ENCODE results near the gene HECA. TPM values are rescaled to one million over a fixed set of nuclear protein-coding genes. Genes with fewer than 3 reads are reported as not detected.

Gene HECA
- total and polyA plus RNA-seq, 2 of the 8 experiments (the other 6 are each of a cell fraction or from before 2014, with no cell fraction given): 2.4 to 9.2 TPM

DNA sequence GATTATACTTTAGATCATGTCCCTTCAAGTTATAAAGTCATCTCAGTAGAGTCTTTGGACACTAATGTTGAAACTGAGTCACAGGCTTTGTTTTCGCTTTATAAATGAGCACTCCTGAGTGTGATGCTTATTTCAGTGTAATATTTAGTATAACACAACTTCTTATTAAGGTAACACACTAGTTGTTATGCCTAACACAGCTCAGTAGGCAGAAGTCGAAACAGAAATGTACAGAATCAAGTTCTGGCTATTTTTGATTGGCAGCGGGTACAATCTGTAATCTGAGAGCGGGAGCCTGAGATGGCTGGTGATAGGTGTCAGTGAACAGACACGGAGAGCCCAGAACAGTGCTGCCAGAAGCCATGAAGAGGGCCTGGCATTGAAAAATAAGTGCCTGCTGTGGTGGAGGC is 11.4 kb downstream of the HECA start:
- H2BK15ac ChIP-seq (ENCODE audit: low read length): no peak overlapping the region
- 0 out of 2 replicates have a peak, but pooled peaks cover 2% of the 10 kb centered on the region for H3K79me1 ChIP-seq (ENCODE audit: low read depth, low read length)
- no peak overlapping the region for H2AFZ ChIP-seq (ENCODE audit: low read length)
- H3K23me2 ChIP-seq (ENCODE audit: low read depth, low read length): no peaks in the 10 kb centered on the region
- CTCF ChIA-PET (ENCODE audit: partially characterized antibody): interaction anchor here (0.6 to 1.4 kb wide), 3 partner anchors 9 to 105 kb away, joined by 3 to 5 read pairs (median 3); no protein-coding TSS in a partner anchor
- H2BK12ac ChIP-seq (ENCODE audit: low read depth, low read length): no peak overlapping the region
- H4K8ac ChIP-seq (ENCODE audit: extremely low read depth, insufficient read depth, low read length): no peak overlapping the region
- no peak overlapping the region for H2BK20ac ChIP-seq (ENCODE audit: low read length)
- H3K18ac ChIP-seq (ENCODE audit: extremely low read depth, low read length): no peak overlapping the region
- no peak overlapping the region for H3K27ac ChIP-seq (ENCODE audit: low read depth, low read length)
- peaks cover 0 to 4% (median 2%) of the 10 kb centered on the region in 4 experiments; a peak in 2 of 7 replicates for H3K4me1 ChIP-seq (replicated peaks in 1 of 4; ENCODE audit: control insufficient read depth in 3 of 4, insufficient read depth in 4 of 4, low read length in 3 of 4)
- DNase-seq (ENCODE audit: low read depth in 1 of 2, low spot score in 2 of 2) (no peak), FAIRE-seq (no peak)
- no peak overlapping the region for H3K4me2 ChIP-seq (ENCODE audit: insufficient read depth in 1 of 2, low read depth in 2 of 2, low read length in 2 of 2)
- H2BK5ac ChIP-seq (ENCODE audit: low read depth, low read length): no peak overlapping the region; the same call in 1 of the 2 replicates
- no peak overlapping the region for H2BK120ac ChIP-seq (replicated peaks; ENCODE audit: low read depth, low read length)
- 95% methylated on average over 5 of the region's 5 CpGs; no CpG with 5 or more reads in 1 of the 2 experiments for WGBS, 2 experiments (ENCODE audit: extremely low coverage in 1 of 2, insufficient coverage in 1 of 2, insufficient read length in 1 of 2, insufficient replicate concordance in 2 of 2, low coverage in 1 of 2, low lambda C conversion rate in 2 of 2, missing lambda C conversion rate in 1 of 2)
- H2AK5ac ChIP-seq (ENCODE audit: low read depth, low read length): no peak overlapping the region
- H3K36me3 ChIP-seq (ENCODE audit: control insufficient read depth in 2 of 4, insufficient read depth in 4 of 4, low read length in 3 of 4): no peaks in the 10 kb centered on the region; a peak in 1 of 8 replicates
- no peaks in the 10 kb centered on the region for H3K9me3 ChIP-seq (ENCODE audit: insufficient read depth in 2 of 2, low read depth in 1 of 2, low read length in 1 of 2)
- POLR2A ChIA-PET (ENCODE audit: partially characterized antibody): interaction anchor here (0.7 kb wide), 1 partner anchor 330 kb away, joined by 4 read pairs; no protein-coding TSS in a partner anchor
- H3K14ac ChIP-seq (ENCODE audit: insufficient read length): no peak overlapping the region
- no peaks in the 10 kb centered on the region for H3K27me3 ChIP-seq (replicated peaks in 1 of 4; ENCODE audit: control insufficient read depth in 3 of 4, extremely low read depth in 1 of 4, insufficient read depth in 3 of 4, low read length in 3 of 4)
- no peak overlapping the region for H4K5ac ChIP-seq (ENCODE audit: insufficient read length, low read depth, low read length)
- H3K79me2 ChIP-seq (ENCODE audit: control insufficient read depth in 1 of 2, insufficient read depth in 2 of 2, low read length in 2 of 2): peaks cover 0 to 29% of the 10 kb centered on the region in 2 experiments; a peak in 2 of 4 replicates
- no peak overlapping the region for H3K9ac ChIP-seq (replicated peaks in 1 of 4; ENCODE audit: extremely low read depth in 1 of 4, low read depth in 3 of 4, low read length in 3 of 4)
- no peak overlapping the region for H3K23ac ChIP-seq (ENCODE audit: insufficient read length)
- H4K91ac ChIP-seq (replicated peaks; ENCODE audit: insufficient read length, low read length): no peak overlapping the region
- no peak overlapping the region for H3K4me3 ChIP-seq (ENCODE audit: extremely low read depth in 1 of 4, insufficient read depth in 2 of 4, low read depth in 3 of 4, low read length in 4 of 4)
- H3K56ac ChIP-seq (replicated peaks; ENCODE audit: insufficient read length, low read depth, low read length): no peak overlapping the region
- H4K20me1 ChIP-seq (replicated peaks in 1 of 2; ENCODE audit: control insufficient read depth in 1 of 2, insufficient read depth in 2 of 2, low read length in 2 of 2): no peaks in the 10 kb centered on the region
- H3K4ac ChIP-seq (replicated peaks; ENCODE audit: insufficient read length, low read depth, low read length): no peak overlapping the region
- TF ChIP-seq, protein P1, sequence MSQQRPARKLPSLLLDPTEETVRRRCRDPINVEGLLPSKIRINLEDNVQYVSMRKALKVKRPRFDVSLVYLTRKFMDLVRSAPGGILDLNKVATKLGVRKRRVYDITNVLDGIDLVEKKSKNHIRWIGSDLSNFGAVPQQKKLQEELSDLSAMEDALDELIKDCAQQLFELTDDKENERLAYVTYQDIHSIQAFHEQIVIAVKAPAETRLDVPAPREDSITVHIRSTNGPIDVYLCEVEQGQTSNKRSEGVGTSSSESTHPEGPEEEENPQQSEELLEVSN (IDR thresholded peaks at IDR 0.05): no peak
- TF ChIP-seq HDAC6 (IDR thresholded peaks at IDR 0.05; ENCODE audit: low read depth, low read length): no peak
- TF ChIP-seq HDAC2 (IDR thresholded peaks at IDR 0.05; ENCODE audit: borderline replicate concordance in 1 of 2, low read depth in 2 of 2, low read length in 2 of 2): no peak
- no peak for TF ChIP-seq SRF (IDR thresholded peaks at IDR 0.05; ENCODE audit: low read depth, low read length)
- TF ChIP-seq KDM4A (IDR thresholded peaks at IDR 0.05; ENCODE audit: low read depth, low read length, severe bottlenecking): no peak
